ENCODE data around the gene E2F7. TPM values are rescaled to one million over a fixed set of nuclear protein-coding genes. Genes with fewer than 3 reads are reported as not detected.

Gene E2F7
- total RNA-seq, 1 donor from 2014 or later, result 25.7 TPM

DNA sequence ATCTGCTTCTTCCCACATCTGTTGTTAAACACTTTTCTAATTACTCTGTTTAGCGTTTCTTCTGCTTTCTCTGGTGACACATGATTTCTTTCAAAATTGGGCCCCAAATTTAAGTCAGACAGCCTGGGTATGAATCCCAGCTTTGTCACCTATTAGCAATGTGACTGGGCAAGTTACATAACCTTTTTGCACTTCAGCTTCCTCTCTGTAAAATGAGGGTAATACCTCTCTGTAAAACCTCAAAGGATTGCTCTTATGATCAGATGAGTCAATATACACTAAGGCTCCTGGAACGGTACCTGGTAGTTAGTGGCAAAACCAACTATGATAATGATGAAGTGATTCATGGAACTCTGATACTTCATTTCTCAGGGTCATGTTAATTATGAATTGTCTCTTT is 33.0 kb downstream of the E2F7 start:
- H3K4me3 Mint-ChIP-seq, result no peak overlapping the region
- no peak for DNase-seq (ENCODE audit: low read depth, low spot score)
- H3K4me1 Mint-ChIP-seq, result no peaks in the 10 kb centered on the region
- peaks cover 28% of the 10 kb centered on the region for H3K36me3 Mint-ChIP-seq (ENCODE audit: low read depth)
- H3K9me3 Mint-ChIP-seq, result peaks cover 4% of the 10 kb centered on the region
- TF ChIP-seq, protein P1, sequence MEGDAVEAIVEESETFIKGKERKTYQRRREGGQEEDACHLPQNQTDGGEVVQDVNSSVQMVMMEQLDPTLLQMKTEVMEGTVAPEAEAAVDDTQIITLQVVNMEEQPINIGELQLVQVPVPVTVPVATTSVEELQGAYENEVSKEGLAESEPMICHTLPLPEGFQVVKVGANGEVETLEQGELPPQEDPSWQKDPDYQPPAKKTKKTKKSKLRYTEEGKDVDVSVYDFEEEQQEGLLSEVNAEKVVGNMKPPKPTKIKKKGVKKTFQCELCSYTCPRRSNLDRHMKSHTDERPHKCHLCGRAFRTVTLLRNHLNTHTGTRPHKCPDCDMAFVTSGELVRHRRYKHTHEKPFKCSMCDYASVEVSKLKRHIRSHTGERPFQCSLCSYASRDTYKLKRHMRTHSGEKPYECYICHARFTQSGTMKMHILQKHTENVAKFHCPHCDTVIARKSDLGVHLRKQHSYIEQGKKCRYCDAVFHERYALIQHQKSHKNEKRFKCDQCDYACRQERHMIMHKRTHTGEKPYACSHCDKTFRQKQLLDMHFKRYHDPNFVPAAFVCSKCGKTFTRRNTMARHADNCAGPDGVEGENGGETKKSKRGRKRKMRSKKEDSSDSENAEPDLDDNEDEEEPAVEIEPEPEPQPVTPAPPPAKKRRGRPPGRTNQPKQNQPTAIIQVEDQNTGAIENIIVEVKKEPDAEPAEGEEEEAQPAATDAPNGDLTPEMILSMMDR (conservative IDR thresholded peaks at IDR 0.05), result no peak
- no peaks in the 10 kb centered on the region for H3K27me3 Mint-ChIP-seq (ENCODE audit: low read depth)
- no peak overlapping the region for H3K27ac Mint-ChIP-seq (ENCODE audit: unreplicated experiment)

DNA sequence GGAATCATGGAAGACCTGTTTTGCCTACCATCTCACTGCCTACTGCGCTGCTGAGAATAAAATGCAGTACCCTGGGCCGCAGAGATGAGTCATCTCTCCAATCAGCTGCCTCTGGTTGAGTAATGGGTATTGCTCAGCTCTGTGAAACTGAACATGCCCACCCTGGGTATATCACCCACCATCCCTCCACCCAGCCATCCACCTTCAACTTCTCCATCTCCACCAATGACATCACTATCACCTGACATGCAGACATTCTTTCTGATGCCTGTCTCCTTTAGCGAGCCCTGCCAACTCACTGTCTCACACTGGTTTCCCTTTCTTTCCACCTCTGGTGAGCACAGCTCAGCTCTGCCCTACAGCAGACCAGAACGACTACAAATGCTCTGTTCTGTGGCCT is 33.6 kb downstream of the E2F7 start:
- H3K36me3 Mint-ChIP-seq (ENCODE audit: low read depth), result peaks cover 22% of the 10 kb centered on the region
- H3K27ac Mint-ChIP-seq (ENCODE audit: unreplicated experiment), result no peak overlapping the region
- H3K9me3 Mint-ChIP-seq, result peaks cover 4% of the 10 kb centered on the region

DNA sequence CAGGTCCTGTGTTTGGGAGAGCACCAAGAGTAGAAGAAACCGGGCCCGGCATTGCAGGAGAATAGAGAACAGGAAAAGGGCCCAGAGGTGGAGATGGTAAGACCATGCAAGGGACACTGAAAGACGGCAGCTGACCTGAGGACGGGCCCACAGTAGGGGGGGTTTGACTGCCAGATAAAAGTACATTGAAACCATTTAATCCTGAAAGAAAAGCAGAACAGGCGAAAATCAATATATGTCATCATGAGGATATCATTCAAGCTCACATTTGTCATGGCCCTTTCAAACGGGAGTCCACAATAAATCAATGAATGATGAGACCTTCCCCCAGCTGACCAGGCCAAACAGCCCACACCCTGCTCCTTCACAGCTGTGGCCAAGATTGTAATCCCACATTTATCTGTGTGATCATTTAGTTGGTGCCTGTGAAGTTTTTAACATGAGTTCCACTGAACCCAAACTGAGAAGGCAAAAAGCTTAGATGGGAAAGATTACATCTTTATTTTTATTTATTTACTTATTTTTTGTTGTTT is 39.5 kb downstream of the E2F7 start:
- H3K4me3 Mint-ChIP-seq, result no peak overlapping the region
- H3K27ac Mint-ChIP-seq (ENCODE audit: unreplicated experiment), result no peak overlapping the region
- H3K36me3 Mint-ChIP-seq (ENCODE audit: low read depth), result peaks cover 22% of the 10 kb centered on the region
- DNase-seq (ENCODE audit: low read depth, low spot score), result no peak
- no peaks in the 10 kb centered on the region for H3K27me3 Mint-ChIP-seq (ENCODE audit: low read depth)
- H3K9me3 Mint-ChIP-seq, result no peaks in the 10 kb centered on the region
- peaks cover 8% of the 10 kb centered on the region for H3K4me1 Mint-ChIP-seq
- TF ChIP-seq, protein P1 (conservative IDR thresholded peaks at IDR 0.05), result no peak

More for the DNA sequence above, 33.6 kb downstream of the E2F7 start:
- Mint-ChIP-seq H3K4me3 (no peak overlapping the region), H3K4me1 (no peaks in the 10 kb centered on the region), H3K27me3 (ENCODE audit: low read depth) (no peaks in the 10 kb centered on the region)
- TF ChIP-seq, protein P1 (conservative IDR thresholded peaks at IDR 0.05), result no peak
- no peak for DNase-seq (ENCODE audit: low read depth, low spot score)

DNA sequence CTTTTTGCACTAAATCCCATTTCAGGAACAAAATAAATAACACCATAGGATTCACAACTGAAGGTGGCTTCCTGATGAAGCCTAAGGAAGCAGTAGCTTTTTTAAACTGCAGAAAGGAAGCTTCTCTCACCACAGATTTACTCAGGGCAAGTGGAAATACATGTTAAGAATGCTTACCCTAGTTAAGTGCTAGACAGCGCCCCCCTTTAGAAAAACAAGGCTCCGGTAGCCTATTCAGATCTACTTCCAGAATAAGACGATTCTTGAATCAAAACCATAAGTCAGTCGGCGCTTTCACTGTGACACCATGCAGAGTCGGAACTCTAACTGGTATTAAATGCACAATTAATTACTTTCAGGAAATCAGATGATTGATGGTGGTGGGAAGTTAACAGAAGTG is 41.9 kb downstream of the E2F7 start:
- Mint-ChIP-seq H3K4me3 (no peak overlapping the region), H3K9me3 (no peaks in the 10 kb centered on the region), H3K4me1 (peaks cover 8% of the 10 kb centered on the region), H3K36me3 (ENCODE audit: low read depth) (peaks cover 23% of the 10 kb centered on the region), H3K27ac (ENCODE audit: unreplicated experiment) (no peak overlapping the region), H3K27me3 (ENCODE audit: low read depth) (no peaks in the 10 kb centered on the region)
- TF ChIP-seq, protein P1 (conservative IDR thresholded peaks at IDR 0.05), result no peak
- no peak for DNase-seq (ENCODE audit: low read depth, low spot score)

DNA sequence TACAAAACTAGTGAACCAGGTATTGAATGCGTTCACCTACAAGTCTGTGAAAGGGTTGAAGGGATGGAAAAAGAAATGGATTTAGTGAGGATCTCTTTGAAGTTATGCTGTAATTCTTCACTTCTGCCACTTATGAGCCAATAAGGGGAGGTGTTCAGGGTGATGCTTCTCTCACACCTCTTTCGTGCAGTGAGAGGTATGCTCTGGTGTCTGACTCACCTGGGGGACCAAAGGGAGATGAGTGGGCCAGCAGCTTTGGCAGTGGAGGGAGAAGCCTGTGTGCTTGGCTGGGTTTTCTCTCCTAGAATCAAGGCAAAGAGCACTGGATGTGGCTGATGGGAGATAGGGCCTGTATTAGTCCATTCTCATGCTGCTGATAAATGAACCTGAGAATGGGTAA is 45.4 kb downstream of the E2F7 start:
- TF ChIP-seq, protein P1 (conservative IDR thresholded peaks at IDR 0.05), result no peak
- peaks cover 27% of the 10 kb centered on the region for H3K36me3 Mint-ChIP-seq (ENCODE audit: low read depth)
- H3K27me3 Mint-ChIP-seq (ENCODE audit: low read depth), result no peaks in the 10 kb centered on the region
- DNase-seq (ENCODE audit: low read depth, low spot score), result no peak
- no peaks in the 10 kb centered on the region for H3K4me1 Mint-ChIP-seq
- H3K27ac Mint-ChIP-seq (ENCODE audit: unreplicated experiment), result peak overlapping the region; percentile 60
- H3K4me3 Mint-ChIP-seq, result no peak overlapping the region
- H3K9me3 Mint-ChIP-seq, result no peaks in the 10 kb centered on the region

All from neural crest cell (in vitro differentiated cells).